Peyer's patch (tissue), 4 donors: ENCODE results near the gene FARS2.

Experiments
- POLR2A ChIP-seq, 2 donors: fragments of 450-650 bp; IDR thresholded peaks; one replicate each; pipeline ENCODE4 v1.5.1; 2017; ENCODE audit warnings: antibody characterized with exemption in 2 of 2, mild to moderate bottlenecking in 2 of 2, moderate library complexity in 2 of 2
- TF ChIP-seq, protein P1 (sequence below), 6 experiments: fragments of 450-650 bp in 4 of 6; fragments of 200-600 bp in 2 of 6; sonication (generic) in 1 of 6; IDR thresholded peaks; one replicate each; pipeline ENCODE4 v1.5.1; 2017 to 2019; ENCODE audit warnings: antibody characterized with exemption in 6 of 6, mild to moderate bottlenecking in 3 of 6, moderate library complexity in 1 of 6

DNA sequence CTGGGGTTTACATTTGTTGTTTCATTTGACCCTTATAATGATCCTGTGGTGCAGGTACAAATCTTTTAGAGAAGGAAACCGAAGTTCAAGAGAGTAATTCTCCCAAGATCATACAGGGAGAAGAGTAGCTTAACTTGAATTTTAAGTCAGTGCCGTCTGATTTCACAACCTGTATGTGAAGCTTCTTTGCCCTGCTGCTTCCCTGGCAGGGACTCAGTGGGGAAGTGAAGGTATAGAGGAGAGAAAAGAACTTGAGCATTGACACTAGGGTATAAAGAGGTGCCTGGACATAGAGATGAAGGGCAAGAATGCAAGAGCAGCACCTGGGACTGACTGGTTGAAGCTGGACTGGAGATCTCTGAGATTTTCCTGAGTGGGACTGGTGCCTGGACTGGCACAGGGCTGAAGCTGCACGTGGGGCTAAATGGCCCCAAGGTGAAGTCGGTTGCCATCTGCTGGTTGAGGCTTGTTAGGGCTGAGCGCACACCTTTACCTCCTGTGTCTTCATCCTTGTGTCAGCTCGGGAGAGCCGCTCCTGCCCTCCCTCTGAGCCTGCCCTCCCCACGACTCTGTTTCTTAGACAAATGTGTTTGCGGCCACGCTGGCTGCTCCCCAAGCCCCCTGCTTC is 41.8 kb downstream of the FARS2 start:
- TF ChIP-seq, protein P1, sequence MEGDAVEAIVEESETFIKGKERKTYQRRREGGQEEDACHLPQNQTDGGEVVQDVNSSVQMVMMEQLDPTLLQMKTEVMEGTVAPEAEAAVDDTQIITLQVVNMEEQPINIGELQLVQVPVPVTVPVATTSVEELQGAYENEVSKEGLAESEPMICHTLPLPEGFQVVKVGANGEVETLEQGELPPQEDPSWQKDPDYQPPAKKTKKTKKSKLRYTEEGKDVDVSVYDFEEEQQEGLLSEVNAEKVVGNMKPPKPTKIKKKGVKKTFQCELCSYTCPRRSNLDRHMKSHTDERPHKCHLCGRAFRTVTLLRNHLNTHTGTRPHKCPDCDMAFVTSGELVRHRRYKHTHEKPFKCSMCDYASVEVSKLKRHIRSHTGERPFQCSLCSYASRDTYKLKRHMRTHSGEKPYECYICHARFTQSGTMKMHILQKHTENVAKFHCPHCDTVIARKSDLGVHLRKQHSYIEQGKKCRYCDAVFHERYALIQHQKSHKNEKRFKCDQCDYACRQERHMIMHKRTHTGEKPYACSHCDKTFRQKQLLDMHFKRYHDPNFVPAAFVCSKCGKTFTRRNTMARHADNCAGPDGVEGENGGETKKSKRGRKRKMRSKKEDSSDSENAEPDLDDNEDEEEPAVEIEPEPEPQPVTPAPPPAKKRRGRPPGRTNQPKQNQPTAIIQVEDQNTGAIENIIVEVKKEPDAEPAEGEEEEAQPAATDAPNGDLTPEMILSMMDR (IDR thresholded peaks at IDR 0.05) = peak; percentile 18 to 70 (median 56)
- TF ChIP-seq POLR2A (IDR thresholded peaks at IDR 0.05) = no peak
